ENCODE results near the gene NUTM2B. TPM values are rescaled to one million over a fixed set of nuclear protein-coding genes. Genes with fewer than 3 reads are reported as not detected.
"Not testable (repeated sequence)": the region's sequence is repeated elsewhere in the genome, so short reads cannot be mapped to it uniquely, and the experiment has no call there.

The NUTM2B gene
- total RNA-seq, 1 experiment from 2014 or later = 0.24 TPM

DNA sequence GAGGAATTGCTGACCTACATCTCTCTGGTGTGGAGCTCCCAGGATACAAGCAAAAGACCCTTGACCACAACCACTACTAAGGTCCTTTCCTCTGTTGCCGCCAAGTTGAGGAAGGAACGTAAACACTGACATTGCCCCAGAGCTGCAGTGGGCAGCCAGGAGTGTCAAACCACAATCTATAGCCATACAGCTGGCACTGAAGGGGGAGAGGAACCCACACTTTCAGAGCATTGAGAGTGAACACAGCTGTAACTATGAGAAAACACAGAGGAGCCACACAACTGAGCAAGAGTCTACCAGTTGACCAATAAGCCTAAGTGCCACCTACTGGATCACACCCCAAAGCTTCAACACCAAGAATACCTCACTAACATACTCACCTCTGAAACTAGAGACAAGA lies 45.5 kb downstream of the NUTM2B start:
- not testable (repeated sequence) for DNase-seq (ENCODE audit: low read depth)

- DNase-seq (ENCODE audit: low read depth) = not testable (repeated sequence)
These were observed 50.6 kb downstream of the NUTM2B start for GRCh38 chr10:79753601-79754000.

GRCh38 chr10:79758297-79758993 lies 55.4 kb downstream of the NUTM2B start:
- DNase-seq (ENCODE audit: low read depth) = not testable (repeated sequence)

Other genes starting within 250 kb of the NUTM2B start
- 0.12 and 0.29 TPM in 2 replicates for gene EIF5AL1, start 190.7 kb upstream of the NUTM2B start, total RNA-seq (2014; rRNA removed; shearing (Covaris generic))
- gene SFTPA2, start 142.8 kb upstream of the NUTM2B start, total RNA-seq (2014; rRNA removed; shearing (Covaris generic)) = not detected in 2 replicates
- not detected in 2 replicates for gene SFTPA1, start 92.3 kb upstream of the NUTM2B start, total RNA-seq (2014; rRNA removed; shearing (Covaris generic))
- not detected in 2 replicates for gene NUTM2E, start 123.5 kb downstream of the NUTM2B start, total RNA-seq (2014; rRNA removed; shearing (Covaris generic))
- not detected in 2 replicates for gene SFTPD, start 245.9 kb downstream of the NUTM2B start, total RNA-seq (2014; rRNA removed; shearing (Covaris generic))